ENCODE data around the gene RAB26.
"Not testable (repeated sequence)": the region's sequence is repeated elsewhere in the genome, so short reads cannot be mapped to it uniquely, and the experiment has no call there.

The RAB26 gene

DNA sequence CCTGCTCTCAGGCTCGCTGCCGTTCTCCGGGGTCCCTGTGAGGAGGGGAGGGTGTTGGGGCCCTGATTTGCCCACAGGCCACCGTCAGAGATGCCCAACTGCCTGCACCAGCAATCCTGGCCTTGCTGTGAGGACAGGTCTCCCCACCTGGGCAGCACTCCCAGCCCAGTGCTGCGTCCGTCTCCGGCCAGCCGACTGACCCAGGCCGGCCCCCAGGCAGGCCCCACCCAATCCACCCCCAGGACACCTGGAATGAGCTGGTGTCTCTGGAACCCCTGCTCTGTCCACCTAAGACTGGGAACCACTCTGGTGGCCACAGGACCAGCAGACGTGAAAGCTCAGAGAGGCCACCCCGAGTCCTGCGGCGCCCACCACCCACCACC, 32.8 kb upstream of the RAB26 start:
- Histone ChIP-seq H3K9me3 (ENCODE audit: low read length) (no peaks in the 10 kb centered on the region), H3K9me2 (ENCODE audit: low read depth, low read length) (no peaks in the 10 kb centered on the region), H3K27ac (ENCODE audit: low read depth, low read length, poor library complexity, severe bottlenecking) (no peak overlapping the region), H3K4me1 (ENCODE audit: insufficient read depth, low read length, severe bottlenecking) (no peaks in the 10 kb centered on the region), H3K27me3 (ENCODE audit: insufficient read depth, low read length) (no peaks in the 10 kb centered on the region), H3K36me3 (ENCODE audit: insufficient read depth, low read length) (no peaks in the 10 kb centered on the region), H3F3A (ENCODE audit: insufficient read depth, low read length) (no peaks in the 10 kb centered on the region), H3K4me2 (ENCODE audit: low read length) (no peak overlapping the region), H4K20me1 (ENCODE audit: insufficient read depth, low read length) (no peaks in the 10 kb centered on the region), H3K4me3 (ENCODE audit: low read depth, low read length, poor library complexity, severe bottlenecking) (no peak overlapping the region), H3K79me2 (ENCODE audit: insufficient read depth, low read length) (no peaks in the 10 kb centered on the region), H3K9ac (ENCODE audit: low read length) (no peak overlapping the region), H2AFZ (ENCODE audit: low read length) (no peak overlapping the region)
- TF ChIP-seq EZH2 (IDR thresholded peaks at IDR 0.05; ENCODE audit: borderline replicate concordance, low read length) (no peak), CTCF (IDR thresholded peaks at IDR 0.05; ENCODE audit: low read length) (no peak)

GRCh38 chr16:2116428-2116827, 32.0 kb upstream of the RAB26 start:
- H3K9me2 ChIP-seq (ENCODE audit: low read depth, low read length); H3K36me3 ChIP-seq (ENCODE audit: insufficient read depth, low read length); H4K20me1 ChIP-seq (ENCODE audit: insufficient read depth, low read length); H3K27me3 ChIP-seq (ENCODE audit: insufficient read depth, low read length); H3F3A ChIP-seq (ENCODE audit: insufficient read depth, low read length); H3K9ac ChIP-seq (ENCODE audit: low read length); H3K27ac ChIP-seq (ENCODE audit: low read depth, low read length, poor library complexity, severe bottlenecking); H3K4me2 ChIP-seq (ENCODE audit: low read length); H3K4me3 ChIP-seq (ENCODE audit: low read depth, low read length, poor library complexity, severe bottlenecking); H3K4me1 ChIP-seq (ENCODE audit: insufficient read depth, low read length, severe bottlenecking); H3K9me3 ChIP-seq (ENCODE audit: low read length); H3K79me2 ChIP-seq (ENCODE audit: insufficient read depth, low read length); H2AFZ ChIP-seq (ENCODE audit: low read length): not testable (repeated sequence)

- not testable (repeated sequence) for H2AFZ ChIP-seq (ENCODE audit: low read length); H3K9me3 ChIP-seq (ENCODE audit: low read length)
These were observed 31.1 kb upstream of the RAB26 start for GRCh38 chr16:2117341-2117740.

GRCh38 chr16:2117960-2118722, 30.3 kb upstream of the RAB26 start:
- not testable (repeated sequence) for H2AFZ ChIP-seq (ENCODE audit: low read length); H4K20me1 ChIP-seq (ENCODE audit: insufficient read depth, low read length)

More at GRCh38 chr16:2117341-2117740, 31.1 kb upstream of the RAB26 start:
- H3K4me2 ChIP-seq (ENCODE audit: low read length); H3K27ac ChIP-seq (ENCODE audit: low read depth, low read length, poor library complexity, severe bottlenecking); H4K20me1 ChIP-seq (ENCODE audit: insufficient read depth, low read length); H3K36me3 ChIP-seq (ENCODE audit: insufficient read depth, low read length); H3K4me1 ChIP-seq (ENCODE audit: insufficient read depth, low read length, severe bottlenecking); H3K27me3 ChIP-seq (ENCODE audit: insufficient read depth, low read length); H3K9me2 ChIP-seq (ENCODE audit: low read depth, low read length); H3F3A ChIP-seq (ENCODE audit: insufficient read depth, low read length); H3K79me2 ChIP-seq (ENCODE audit: insufficient read depth, low read length); H3K4me3 ChIP-seq (ENCODE audit: low read depth, low read length, poor library complexity, severe bottlenecking); H3K9ac ChIP-seq (ENCODE audit: low read length): not testable (repeated sequence)

More at GRCh38 chr16:2117960-2118722, 30.3 kb upstream of the RAB26 start:
- not testable (repeated sequence) for H3K4me2 ChIP-seq (ENCODE audit: low read length); H3K27ac ChIP-seq (ENCODE audit: low read depth, low read length, poor library complexity, severe bottlenecking); H3K4me1 ChIP-seq (ENCODE audit: insufficient read depth, low read length, severe bottlenecking); H3K27me3 ChIP-seq (ENCODE audit: insufficient read depth, low read length); H3F3A ChIP-seq (ENCODE audit: insufficient read depth, low read length); H3K9me3 ChIP-seq (ENCODE audit: low read length); H3K9ac ChIP-seq (ENCODE audit: low read length); H3K79me2 ChIP-seq (ENCODE audit: insufficient read depth, low read length); H3K4me3 ChIP-seq (ENCODE audit: low read depth, low read length, poor library complexity, severe bottlenecking); H3K36me3 ChIP-seq (ENCODE audit: insufficient read depth, low read length); H3K9me2 ChIP-seq (ENCODE audit: low read depth, low read length)

Data from OCI-LY1 (cell line).